Osteocyte (in vitro differentiated cells): ENCODE results near the gene CDC42BPB. TPM values are rescaled to one million over a fixed set of nuclear protein-coding genes. Genes with fewer than 3 reads are reported as not detected.

Experiments
- DNase-seq: peaks from one replicate; pipeline ENCODE4 v3.0.0; 2021; ENCODE audit warnings: mixed read lengths; ENCODE audit not compliant: unreplicated experiment; ENCODE audit errors: extremely low spot score
- H3K27ac Mint-ChIP-seq: one replicate; pipeline ENCODE4 v1.8.0; 2021; ENCODE audit warnings: mild to moderate bottlenecking, mixed read lengths; ENCODE audit not compliant: unreplicated experiment
- H3K27me3 Mint-ChIP-seq: one replicate; pipeline ENCODE4 v1.8.0; 2021; ENCODE audit warnings: mixed read lengths; ENCODE audit not compliant: unreplicated experiment
- H3K36me3 Mint-ChIP-seq: one replicate; pipeline ENCODE4 v1.8.0; 2021; ENCODE audit warnings: mixed read lengths; ENCODE audit not compliant: unreplicated experiment
- H3K4me1 Mint-ChIP-seq: one replicate; pipeline ENCODE4 v1.8.0; 2021; ENCODE audit warnings: mixed read lengths; ENCODE audit not compliant: unreplicated experiment
- H3K4me3 Mint-ChIP-seq: one replicate; pipeline ENCODE4 v1.8.0; 2021; ENCODE audit warnings: mild to moderate bottlenecking, moderate library complexity, mixed read lengths; ENCODE audit not compliant: unreplicated experiment
- H3K9me3 Mint-ChIP-seq: one replicate; pipeline ENCODE4 v1.8.0; 2021; ENCODE audit warnings: mixed read lengths; ENCODE audit not compliant: unreplicated experiment
- CTCF ChIP-seq: fragments of 200-600 bp; sonication (generic); IDR thresholded peaks from 2 replicates; pipeline ENCODE4 v1.5.0; 2021; ENCODE audit warnings: antibody characterized with exemption, mild to moderate bottlenecking, moderate library complexity
- total RNA-seq: library from RNA; stranded (reverse); gene quantifications from 2 replicates; pipeline ENCODE4 v1.2.1, GENCODE V29; 2021

The CDC42BPB gene
- total RNA-seq, 1 donor from 2014 or later = 99.0 TPM

GRCh38 chr14:102962111-102962627 is 95.2 kb downstream of the CDC42BPB start:
- Mint-ChIP-seq H3K9me3 (no peaks in the 10 kb centered on the region), H3K4me3 (no peak overlapping the region), H3K4me1 (no peaks in the 10 kb centered on the region), H3K27ac (no peak overlapping the region), H3K36me3 (peaks cover 60% of the 10 kb centered on the region), H3K27me3 (no peaks in the 10 kb centered on the region)
- DNase-seq = no peak
- no peak for TF ChIP-seq CTCF

- no peak overlapping the region for H3K4me3 Mint-ChIP-seq
- H3K36me3 Mint-ChIP-seq = peaks cover 52% of the 10 kb centered on the region
- no peaks in the 10 kb centered on the region for H3K9me3 Mint-ChIP-seq
Observed at GRCh38 chr14:102958461-102958860, 98.9 kb downstream of the CDC42BPB start.

GRCh38 chr14:102957222-102957621 is 100.1 kb downstream of the CDC42BPB start:
- TF ChIP-seq CTCF = no peak
- no peaks in the 10 kb centered on the region for H3K9me3 Mint-ChIP-seq
- peaks cover 6% of the 10 kb centered on the region for H3K4me1 Mint-ChIP-seq
- no peak for DNase-seq
- no peak overlapping the region for H3K27ac Mint-ChIP-seq
- H3K4me3 Mint-ChIP-seq = no peak overlapping the region
- H3K27me3 Mint-ChIP-seq = no peaks in the 10 kb centered on the region
- peaks cover 53% of the 10 kb centered on the region for H3K36me3 Mint-ChIP-seq

More at GRCh38 chr14:102958461-102958860, 98.9 kb downstream of the CDC42BPB start:
- no peaks in the 10 kb centered on the region for H3K27me3 Mint-ChIP-seq
- no peak for TF ChIP-seq CTCF
- no peaks in the 10 kb centered on the region for H3K4me1 Mint-ChIP-seq
- no peak overlapping the region for H3K27ac Mint-ChIP-seq
- no peak for DNase-seq

- Mint-ChIP-seq H3K4me3 (no peak overlapping the region), H3K9me3 (no peaks in the 10 kb centered on the region), H3K36me3 (peaks cover 52% of the 10 kb centered on the region), H3K27me3 (no peaks in the 10 kb centered on the region), H3K27ac (no peak overlapping the region), H3K4me1 (peaks cover 17% of the 10 kb centered on the region)
- no peak for TF ChIP-seq CTCF
- DNase-seq = no peak
Observed at GRCh38 chr14:102955636-102956408, 101.5 kb downstream of the CDC42BPB start.

- TF ChIP-seq CTCF = no peak
- no peaks in the 10 kb centered on the region for H3K9me3 Mint-ChIP-seq
- no peaks in the 10 kb centered on the region for H3K27me3 Mint-ChIP-seq
- H3K4me1 Mint-ChIP-seq = peaks cover 17% of the 10 kb centered on the region
- H3K27ac Mint-ChIP-seq = no peak overlapping the region
- H3K36me3 Mint-ChIP-seq = peaks cover 53% of the 10 kb centered on the region
- no peak overlapping the region for H3K4me3 Mint-ChIP-seq
- DNase-seq = no peak
Observed at GRCh38 chr14:102954081-102954789, 103.1 kb downstream of the CDC42BPB start.
